ENCODE data around the gene ZNF329. TPM values are rescaled to one million over a fixed set of nuclear protein-coding genes. Genes with fewer than 3 reads are reported as not detected.

The ZNF329 gene
- total and polyA plus RNA-seq, 9 of the 15 experiments (the other 6 are each of a cell fraction or from before 2014, with no cell fraction given): 0.21 to 3.6 (median 2.2) TPM

DNA sequence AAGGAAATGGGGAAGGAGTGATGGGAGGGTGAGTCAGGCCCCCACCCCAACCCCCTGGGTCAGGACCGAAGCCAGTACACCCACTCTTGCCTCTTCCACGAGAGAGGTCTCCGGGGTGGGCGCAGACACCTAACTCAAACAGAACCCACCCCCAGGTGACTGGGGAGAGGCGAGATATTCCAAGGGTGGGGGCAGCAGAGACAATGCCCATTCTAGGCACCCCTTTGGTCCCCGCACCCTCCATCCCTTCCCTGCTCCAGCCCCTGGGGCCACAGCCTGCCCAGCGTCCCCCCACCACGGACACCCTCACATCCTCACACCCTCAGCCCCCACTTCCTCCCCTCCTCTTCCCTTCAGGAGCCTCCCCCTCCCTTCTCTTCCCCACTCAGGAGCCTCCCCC, 53.2 kb downstream of the ZNF329 start (continued):
- TF ChIP-seq ZNF778 (CRISPR knock-in tag; IDR thresholded peaks at IDR 0.05) (no peak), E2F3 (CRISPR knock-in tag; IDR thresholded peaks at IDR 0.05) (no peak), POLR2B (IDR thresholded peaks at IDR 0.05; ENCODE audit: low read depth, partially characterized antibody) (no peak)
- TF ChIP-seq, protein P1, sequence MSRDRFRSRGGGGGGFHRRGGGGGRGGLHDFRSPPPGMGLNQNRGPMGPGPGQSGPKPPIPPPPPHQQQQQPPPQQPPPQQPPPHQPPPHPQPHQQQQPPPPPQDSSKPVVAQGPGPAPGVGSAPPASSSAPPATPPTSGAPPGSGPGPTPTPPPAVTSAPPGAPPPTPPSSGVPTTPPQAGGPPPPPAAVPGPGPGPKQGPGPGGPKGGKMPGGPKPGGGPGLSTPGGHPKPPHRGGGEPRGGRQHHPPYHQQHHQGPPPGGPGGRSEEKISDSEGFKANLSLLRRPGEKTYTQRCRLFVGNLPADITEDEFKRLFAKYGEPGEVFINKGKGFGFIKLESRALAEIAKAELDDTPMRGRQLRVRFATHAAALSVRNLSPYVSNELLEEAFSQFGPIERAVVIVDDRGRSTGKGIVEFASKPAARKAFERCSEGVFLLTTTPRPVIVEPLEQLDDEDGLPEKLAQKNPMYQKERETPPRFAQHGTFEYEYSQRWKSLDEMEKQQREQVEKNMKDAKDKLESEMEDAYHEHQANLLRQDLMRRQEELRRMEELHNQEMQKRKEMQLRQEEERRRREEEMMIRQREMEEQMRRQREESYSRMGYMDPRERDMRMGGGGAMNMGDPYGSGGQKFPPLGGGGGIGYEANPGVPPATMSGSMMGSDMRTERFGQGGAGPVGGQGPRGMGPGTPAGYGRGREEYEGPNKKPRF (IDR thresholded peaks at IDR 0.05; ENCODE audit: low read depth, low read length): no peak
- TF ChIP-seq, protein P2, sequence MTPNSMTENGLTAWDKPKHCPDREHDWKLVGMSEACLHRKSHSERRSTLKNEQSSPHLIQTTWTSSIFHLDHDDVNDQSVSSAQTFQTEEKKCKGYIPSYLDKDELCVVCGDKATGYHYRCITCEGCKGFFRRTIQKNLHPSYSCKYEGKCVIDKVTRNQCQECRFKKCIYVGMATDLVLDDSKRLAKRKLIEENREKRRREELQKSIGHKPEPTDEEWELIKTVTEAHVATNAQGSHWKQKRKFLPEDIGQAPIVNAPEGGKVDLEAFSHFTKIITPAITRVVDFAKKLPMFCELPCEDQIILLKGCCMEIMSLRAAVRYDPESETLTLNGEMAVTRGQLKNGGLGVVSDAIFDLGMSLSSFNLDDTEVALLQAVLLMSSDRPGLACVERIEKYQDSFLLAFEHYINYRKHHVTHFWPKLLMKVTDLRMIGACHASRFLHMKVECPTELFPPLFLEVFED (CRISPR knock-in tag; conservative IDR thresholded peaks at IDR 0.05): no peak
- TF ChIP-seq, protein P3, sequence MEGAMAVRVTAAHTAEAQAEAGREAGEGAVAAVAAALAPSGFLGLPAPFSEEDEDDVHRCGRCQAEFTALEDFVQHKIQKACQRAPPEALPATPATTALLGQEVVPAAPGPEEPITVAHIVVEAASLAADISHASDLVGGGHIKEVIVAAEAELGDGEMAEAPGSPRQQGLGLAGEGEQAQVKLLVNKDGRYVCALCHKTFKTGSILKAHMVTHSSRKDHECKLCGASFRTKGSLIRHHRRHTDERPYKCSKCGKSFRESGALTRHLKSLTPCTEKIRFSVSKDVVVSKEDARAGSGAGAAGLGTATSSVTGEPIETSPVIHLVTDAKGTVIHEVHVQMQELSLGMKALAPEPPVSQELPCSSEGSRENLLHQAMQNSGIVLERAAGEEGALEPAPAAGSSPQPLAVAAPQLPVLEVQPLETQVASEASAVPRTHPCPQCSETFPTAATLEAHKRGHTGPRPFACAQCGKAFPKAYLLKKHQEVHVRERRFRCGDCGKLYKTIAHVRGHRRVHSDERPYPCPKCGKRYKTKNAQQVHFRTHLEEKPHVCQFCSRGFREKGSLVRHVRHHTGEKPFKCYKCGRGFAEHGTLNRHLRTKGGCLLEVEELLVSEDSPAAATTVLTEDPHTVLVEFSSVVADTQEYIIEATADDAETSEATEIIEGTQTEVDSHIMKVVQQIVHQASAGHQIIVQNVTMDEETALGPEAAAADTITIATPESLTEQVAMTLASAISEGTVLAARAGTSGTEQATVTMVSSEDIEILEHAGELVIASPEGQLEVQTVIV (CRISPR knock-in tag; IDR thresholded peaks at IDR 0.05; ENCODE audit: borderline replicate concordance): no peak

Measured in K562 (cell line).